GM18526 (cell line): Measurements from ENCODE around the gene MZT2A.

Experiments used
- POLR2A ChIP-seq: IDR thresholded peaks from 3 replicates; pipeline ENCODE4 v1.6.1; 2011; ENCODE audit not compliant: insufficient read length; ENCODE audit errors: extremely low read depth

Gene MZT2A

DNA sequence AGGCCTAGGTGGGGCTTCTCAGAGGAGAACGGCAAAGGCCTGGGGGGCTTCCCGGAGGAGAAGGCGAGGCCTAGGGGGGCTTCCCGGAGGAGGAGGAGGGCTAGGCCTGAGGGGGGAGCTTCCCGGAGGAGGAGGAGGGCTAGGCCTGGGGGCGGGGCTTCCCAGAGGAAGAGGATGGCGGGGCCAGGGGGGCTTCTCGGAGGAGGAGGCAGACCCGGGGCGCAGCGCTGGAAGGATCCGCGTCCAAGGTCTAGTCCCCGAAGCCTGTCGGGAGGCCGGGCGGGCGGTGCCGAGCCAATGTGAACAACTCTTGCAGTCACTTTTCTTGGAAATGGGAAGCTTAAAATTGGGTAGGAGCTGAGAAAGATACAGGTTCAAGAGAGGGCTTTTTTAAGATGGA lies 46.3 kb downstream of the MZT2A start:
- no peak for TF ChIP-seq POLR2A
